ENCODE data around the gene PAH. TPM values are rescaled to one million over a fixed set of nuclear protein-coding genes. Genes with fewer than 3 reads are reported as not detected.

PAH gene
- total RNA-seq, 2 experiments from 2014 or later: not detected

DNA sequence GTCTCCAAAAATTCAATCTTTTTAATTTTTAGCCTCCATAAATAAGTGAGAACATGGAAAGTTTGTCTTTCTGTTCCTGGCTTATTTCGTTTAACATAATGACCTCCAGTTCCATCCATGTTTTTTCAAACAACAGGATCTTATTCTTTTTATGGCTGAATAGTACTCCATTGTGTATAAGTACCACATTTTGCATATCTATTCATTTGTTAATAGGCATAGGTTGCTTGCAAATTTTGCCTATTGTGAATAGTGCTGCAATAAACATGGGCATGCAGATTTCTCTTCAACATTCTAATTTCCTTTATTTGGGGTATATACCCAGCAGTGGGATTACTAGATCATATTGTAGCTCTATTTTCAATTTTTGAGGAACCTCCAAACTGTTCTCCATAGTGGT, 16.1 kb upstream of the PAH start:
- H3K36me3 Mint-ChIP-seq (ENCODE audit: low read depth): no peaks in the 10 kb centered on the region
- H3K27ac Mint-ChIP-seq: no peak overlapping the region
- H3K9me3 Mint-ChIP-seq: no peaks in the 10 kb centered on the region
- H3K27me3 Mint-ChIP-seq: peaks cover 15% of the 10 kb centered on the region
- H3K4me3 Mint-ChIP-seq: no peak overlapping the region
- CTCF ChIA-PET: no interaction called here
- no peak for DNase-seq
- POLR2A ChIA-PET: no interaction called here
- H3K4me1 Mint-ChIP-seq: no peaks in the 10 kb centered on the region

- POLR2A ChIA-PET: no interaction called here
- Mint-ChIP-seq H3K27me3 (peaks cover 6% of the 10 kb centered on the region), H3K27ac (no peak overlapping the region), H3K9me3 (no peaks in the 10 kb centered on the region), H3K36me3 (ENCODE audit: low read depth) (no peaks in the 10 kb centered on the region), H3K4me1 (no peaks in the 10 kb centered on the region), H3K4me3 (no peak overlapping the region)
- no peak for DNase-seq
- CTCF ChIA-PET: interaction anchor here (0.7 kb wide), 1 partner anchor 43 kb away, joined by 3 read pairs; no protein-coding TSS in a partner anchor
These were observed 10.2 kb upstream of the PAH start for GRCh38 chr12:102927220-102927619.

GRCh38 chr12:102921240-102921639, 4.2 kb upstream of the PAH start:
- no peaks in the 10 kb centered on the region for H3K27me3 Mint-ChIP-seq
- no peak for DNase-seq
- no peaks in the 10 kb centered on the region for H3K9me3 Mint-ChIP-seq
- no peak overlapping the region for H3K4me3 Mint-ChIP-seq
- H3K27ac Mint-ChIP-seq: no peak overlapping the region
- ChIA-PET POLR2A (no interaction called here), CTCF (no interaction called here)
- H3K36me3 Mint-ChIP-seq (ENCODE audit: low read depth): no peaks in the 10 kb centered on the region
- H3K4me1 Mint-ChIP-seq: peaks cover 4% of the 10 kb centered on the region

GRCh38 chr12:102920271-102920670, 3.2 kb upstream of the PAH start:
- H3K27me3 Mint-ChIP-seq: no peaks in the 10 kb centered on the region
- DNase-seq: no peak
- ChIA-PET CTCF (no interaction called here), POLR2A (no interaction called here)
- no peak overlapping the region for H3K27ac Mint-ChIP-seq
- H3K9me3 Mint-ChIP-seq: no peaks in the 10 kb centered on the region
- H3K4me3 Mint-ChIP-seq: no peak overlapping the region
- H3K36me3 Mint-ChIP-seq (ENCODE audit: low read depth): no peaks in the 10 kb centered on the region
- peaks cover 4% of the 10 kb centered on the region for H3K4me1 Mint-ChIP-seq

- Mint-ChIP-seq H3K9me3 (no peaks in the 10 kb centered on the region), H3K36me3 (ENCODE audit: low read depth) (no peaks in the 10 kb centered on the region), H3K27ac (no peak overlapping the region), H3K4me3 (no peak overlapping the region), H3K27me3 (no peaks in the 10 kb centered on the region), H3K4me1 (peaks cover 4% of the 10 kb centered on the region)
- ChIA-PET POLR2A (no interaction called here), CTCF (no interaction called here)
- no peak for DNase-seq
These were observed 1.8 kb upstream of the PAH start for GRCh38 chr12:102918840-102919239.

DNA sequence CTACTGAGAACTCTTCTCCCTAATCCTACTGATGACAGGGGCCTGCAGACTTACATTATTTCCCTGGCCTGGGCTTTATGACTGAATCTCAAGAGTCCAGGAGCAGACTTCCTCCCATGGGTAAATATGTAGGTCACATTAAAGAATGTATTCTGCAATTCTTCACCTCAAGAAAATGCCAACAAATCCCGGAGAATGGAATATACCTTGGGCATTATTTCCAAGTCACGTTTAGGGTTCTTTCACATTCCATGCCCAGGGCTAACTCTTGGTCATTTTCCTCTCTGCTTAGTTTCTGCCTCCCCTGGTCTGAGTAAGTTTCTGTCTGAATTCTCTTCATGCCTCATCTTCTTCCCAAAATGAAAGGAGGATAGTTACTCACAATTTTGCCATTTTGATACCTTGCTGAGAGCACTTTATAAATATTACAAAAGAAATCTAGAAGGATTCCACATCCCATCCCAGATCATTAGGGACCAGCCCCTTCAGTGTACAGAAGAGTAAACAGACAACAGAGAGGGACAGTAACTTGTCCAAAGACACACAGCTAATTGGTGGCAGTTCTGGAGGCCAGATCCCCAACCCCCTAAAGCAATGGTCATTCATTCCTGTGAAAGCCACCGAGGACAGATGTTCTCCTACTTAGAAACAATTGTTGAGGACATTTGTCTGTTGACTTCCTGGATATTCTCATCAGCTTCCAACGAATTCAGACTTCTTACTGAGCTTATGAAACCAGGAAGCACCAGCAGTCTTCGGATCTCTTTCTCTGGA, 605 bp downstream of the PAH start:
- DNase-seq: no peak
- Mint-ChIP-seq H3K9me3 (no peaks in the 10 kb centered on the region), H3K27ac (no peak overlapping the region), H3K4me1 (peaks cover 4% of the 10 kb centered on the region), H3K4me3 (peak overlapping the region; percentile 35), H3K27me3 (no peaks in the 10 kb centered on the region), H3K36me3 (ENCODE audit: low read depth) (no peaks in the 10 kb centered on the region)
- ChIA-PET POLR2A (no interaction called here), CTCF (interaction anchor here (0.8 kb wide), 1 partner anchor 34 kb away, joined by 3 read pairs; no protein-coding TSS in a partner anchor)

DNA sequence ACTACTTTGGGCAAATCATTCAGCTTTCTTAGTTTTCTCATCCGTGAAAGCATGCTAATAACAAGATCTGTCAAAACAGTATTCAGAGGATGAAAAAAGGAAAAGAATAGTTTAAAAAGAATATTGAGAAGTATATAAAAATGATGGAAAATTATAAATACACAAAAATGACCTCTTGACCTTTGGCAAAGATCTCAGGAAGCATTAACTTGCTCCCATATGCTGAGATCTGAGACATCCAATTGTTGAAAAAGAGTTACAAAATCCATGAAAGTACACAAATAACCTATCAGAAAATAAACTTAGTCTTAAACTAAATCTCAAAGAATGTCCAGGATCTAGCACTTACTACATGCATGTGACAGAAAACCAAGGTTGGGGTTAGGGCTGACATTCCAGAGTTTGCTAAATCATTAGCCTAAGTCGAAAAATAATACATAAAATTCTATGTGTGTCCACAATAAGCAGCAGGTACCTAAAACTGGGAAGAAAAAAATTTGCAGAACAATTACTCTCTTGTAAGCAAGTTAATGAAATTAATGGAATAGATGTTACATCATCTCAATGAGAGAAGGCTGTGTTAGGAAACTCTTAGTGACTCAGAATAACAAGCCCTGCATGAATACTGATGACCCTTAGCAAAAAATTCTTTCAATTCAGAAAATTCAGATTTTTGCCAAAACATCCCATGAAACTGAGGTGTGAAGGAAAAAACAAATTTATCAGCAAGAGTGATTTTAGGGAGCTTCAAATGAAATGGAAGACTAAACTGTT, 3.4 kb downstream of the PAH start:
- ChIA-PET POLR2A (no interaction called here), CTCF (no interaction called here)
- no peaks in the 10 kb centered on the region for H3K27me3 Mint-ChIP-seq
- DNase-seq: no peak
- H3K36me3 Mint-ChIP-seq (ENCODE audit: low read depth): no peaks in the 10 kb centered on the region
- no peaks in the 10 kb centered on the region for H3K9me3 Mint-ChIP-seq
- peaks cover 4% of the 10 kb centered on the region for H3K4me1 Mint-ChIP-seq
- no peak overlapping the region for H3K4me3 Mint-ChIP-seq
- no peak overlapping the region for H3K27ac Mint-ChIP-seq

DNA sequence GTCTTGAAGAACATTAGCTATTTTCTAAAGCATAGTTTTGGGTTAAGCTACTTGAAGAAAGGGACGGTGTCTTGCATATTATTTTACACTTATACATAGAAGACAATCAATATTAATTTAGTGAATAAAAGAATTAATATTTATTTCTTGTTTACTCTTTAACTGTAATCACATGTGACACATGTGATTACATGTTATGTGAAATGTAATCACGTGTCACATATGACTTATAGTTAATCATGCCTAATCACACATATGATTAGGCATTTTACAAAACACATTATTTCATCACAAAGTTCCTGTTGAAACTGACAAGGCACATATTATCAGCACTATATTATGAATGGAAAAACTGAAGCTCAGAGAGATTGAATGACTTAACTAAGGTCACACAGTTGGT, 4.8 kb downstream of the PAH start:
- no peak overlapping the region for H3K27ac Mint-ChIP-seq
- H3K9me3 Mint-ChIP-seq: no peaks in the 10 kb centered on the region
- peaks cover 1% of the 10 kb centered on the region for H3K4me1 Mint-ChIP-seq
- H3K4me3 Mint-ChIP-seq: no peak overlapping the region
- H3K27me3 Mint-ChIP-seq: no peaks in the 10 kb centered on the region
- POLR2A ChIA-PET: no interaction called here
- CTCF ChIA-PET: no interaction called here
- DNase-seq: no peak
- no peaks in the 10 kb centered on the region for H3K36me3 Mint-ChIP-seq (ENCODE audit: low read depth)

- no peaks in the 10 kb centered on the region for H3K36me3 Mint-ChIP-seq (ENCODE audit: low read depth)
These were observed 5.7 kb downstream of the PAH start for GRCh38 chr12:102911320-102911719.

GRCh38 chr12:102910792-102911191, 6.3 kb downstream of the PAH start:
- H3K27ac Mint-ChIP-seq: no peak overlapping the region
- CTCF ChIA-PET: no interaction called here
- no peak for DNase-seq

More at GRCh38 chr12:102911320-102911719, 5.7 kb downstream of the PAH start:
- Mint-ChIP-seq H3K9me3 (no peaks in the 10 kb centered on the region), H3K27me3 (no peaks in the 10 kb centered on the region), H3K4me3 (no peak overlapping the region), H3K4me1 (no peaks in the 10 kb centered on the region), H3K27ac (no peak overlapping the region)
- no peak for DNase-seq
- ChIA-PET CTCF (no interaction called here), POLR2A (no interaction called here)

DNA sequence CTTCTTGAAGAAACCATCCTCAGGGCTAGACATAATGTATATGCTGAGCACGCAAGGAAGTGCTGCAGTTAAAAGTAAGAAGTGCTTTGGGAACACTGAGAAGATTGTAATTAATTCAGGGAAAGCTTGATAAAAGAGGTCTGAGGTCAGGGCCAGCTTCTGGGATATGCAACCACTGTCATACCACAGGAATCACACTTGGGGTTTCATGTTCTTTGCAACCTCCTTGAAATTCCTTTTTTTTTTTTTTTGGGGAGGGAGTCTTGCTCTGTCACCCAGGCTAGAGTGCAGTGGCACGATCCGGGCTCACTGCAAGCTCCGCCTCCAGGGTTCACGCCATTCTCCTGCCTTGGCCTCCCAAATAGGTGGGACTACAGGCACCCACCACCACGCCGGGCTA, 6.9 kb downstream of the PAH start:
- Mint-ChIP-seq H3K36me3 (ENCODE audit: low read depth) (no peaks in the 10 kb centered on the region), H3K27ac (no peak overlapping the region), H3K4me1 (no peaks in the 10 kb centered on the region), H3K4me3 (no peak overlapping the region), H3K9me3 (no peaks in the 10 kb centered on the region), H3K27me3 (no peaks in the 10 kb centered on the region)
- ChIA-PET POLR2A (no interaction called here), CTCF (no interaction called here)
- no peak for DNase-seq

More at GRCh38 chr12:102910792-102911191, 6.3 kb downstream of the PAH start:
- no peaks in the 10 kb centered on the region for H3K9me3 Mint-ChIP-seq
- no peaks in the 10 kb centered on the region for H3K36me3 Mint-ChIP-seq (ENCODE audit: low read depth)
- POLR2A ChIA-PET: no interaction called here
- H3K27me3 Mint-ChIP-seq: no peaks in the 10 kb centered on the region
- H3K4me3 Mint-ChIP-seq: no peak overlapping the region
- no peaks in the 10 kb centered on the region for H3K4me1 Mint-ChIP-seq

GRCh38 chr12:102907918-102908317, 9.1 kb downstream of the PAH start:
- no peaks in the 10 kb centered on the region for H3K27me3 Mint-ChIP-seq
- H3K4me1 Mint-ChIP-seq: no peaks in the 10 kb centered on the region
- H3K9me3 Mint-ChIP-seq: no peaks in the 10 kb centered on the region
- POLR2A ChIA-PET: no interaction called here
- H3K4me3 Mint-ChIP-seq: no peak overlapping the region
- no peaks in the 10 kb centered on the region for H3K36me3 Mint-ChIP-seq (ENCODE audit: low read depth)
- DNase-seq: no peak
- CTCF ChIA-PET: no interaction called here
- no peak overlapping the region for H3K27ac Mint-ChIP-seq

- Mint-ChIP-seq H3K27me3 (no peaks in the 10 kb centered on the region), H3K4me3 (no peak overlapping the region), H3K27ac (no peak overlapping the region), H3K36me3 (ENCODE audit: low read depth) (no peaks in the 10 kb centered on the region), H3K9me3 (no peaks in the 10 kb centered on the region), H3K4me1 (no peaks in the 10 kb centered on the region)
- no peak for DNase-seq
- POLR2A ChIA-PET: no interaction called here
- CTCF ChIA-PET: no interaction called here
These were observed 11.8 kb downstream of the PAH start for GRCh38 chr12:102905229-102905628.
